IPS-NIHi7 (cell line): ENCODE data around the gene KMT2B.
A peak's percentile ranks its signal among the peaks of the same experiment; 100 is the strongest.

ENCODE experiments used
- DNase-seq: peaks from one replicate; pipeline ENCODE4 v3.0.0; 2012; ENCODE audit warnings: mixed read lengths; ENCODE audit errors: extremely low spot score

KMT2B gene

GRCh38 chr19:35740423-35741202, 22.8 kb downstream of the KMT2B start:
- DNase-seq: peak; percentile 100

GRCh38 chr19:35741203-35741515, 23.4 kb downstream of the KMT2B start:
- no peak for DNase-seq

GRCh38 chr19:35742121-35742724, 24.4 kb downstream of the KMT2B start, which contains the start of gene IGFLR1:
TSS of gene IGFLR1 (minus strand) at chr19:35742452. CDS start at chr19:35741180, 1,272 bp downstream.
- DNase-seq: no peak

- no peak for DNase-seq
Measured at GRCh38 chr19:35743640-35744429, 26.0 kb downstream of the KMT2B start.

- DNase-seq: peak; percentile 81
Measured at GRCh38 chr19:35744430-35745327, 26.9 kb downstream of the KMT2B start.

- DNase-seq: peak; percentile 84
Measured at GRCh38 chr19:35745328-35746086, 27.7 kb downstream of the KMT2B start, which contains the start of the genes PSENEN and U2AF1L4. TSS of gene PSENEN (plus strand) at chr19:35745651. CDS start at chr19:35745931, 280 bp downstream. TSS of gene U2AF1L4 (minus strand) at chr19:35745418. CDS start at chr19:35745391, 27 bp downstream.

GRCh38 chr19:35746087-35746462, 28.3 kb downstream of the KMT2B start:
- DNase-seq: no peak

- no peak for DNase-seq
Measured at GRCh38 chr19:35746531-35746930, 28.7 kb downstream of the KMT2B start.

GRCh38 chr19:35748106-35749020, 30.6 kb downstream of the KMT2B start, which contains the start of gene LIN37:
TSS of gene LIN37 (plus strand) at chr19:35748576. CDS start at chr19:35748725, 149 bp downstream.
- peak; percentile 88 for DNase-seq

GRCh38 chr19:35750167-35750566, 32.4 kb downstream of the KMT2B start:
- DNase-seq: no peak

- no peak for DNase-seq
Measured at GRCh38 chr19:35751839-35752745, 34.3 kb downstream of the KMT2B start.

- no peak for DNase-seq
Measured at GRCh38 chr19:35752746-35753350, 35.0 kb downstream of the KMT2B start.

GRCh38 chr19:35753634-35754369, 36.0 kb downstream of the KMT2B start:
- no peak for DNase-seq

GRCh38 chr19:35754370-35755130, 36.7 kb downstream of the KMT2B start:
- no peak for DNase-seq

- DNase-seq: no peak
Measured at GRCh38 chr19:35755131-35755549, 37.3 kb downstream of the KMT2B start.
